ENCODE results near the gene TMEM108. TPM values are rescaled to one million over a fixed set of nuclear protein-coding genes. Genes with fewer than 3 reads are reported as not detected.

The TMEM108 gene
- total RNA-seq, 1 experiment from 2014 or later: not detected

- Mint-ChIP-seq H3K27me3 (ENCODE audit: insufficient read depth, unreplicated experiment) (peaks cover 17% of the 10 kb centered on the region), H3K27ac (ENCODE audit: unreplicated experiment) (no peak overlapping the region), H3K4me1 (ENCODE audit: low read depth, unreplicated experiment) (no peaks in the 10 kb centered on the region), H3K36me3 (ENCODE audit: insufficient read depth, unreplicated experiment) (no peaks in the 10 kb centered on the region), H3K9me3 (ENCODE audit: unreplicated experiment) (no peaks in the 10 kb centered on the region), H3K4me3 (ENCODE audit: unreplicated experiment) (no peak overlapping the region)
- no peak for DNase-seq
- TF ChIP-seq CTCF (IDR thresholded peaks at IDR 0.05; ENCODE audit: insufficient read depth in 1 of 2, low read depth in 1 of 2, low read length in 1 of 2, severe bottlenecking in 1 of 2, unreplicated experiment in 1 of 2): no peak
- Histone ChIP-seq H3K36me3 (ENCODE audit: control insufficient read depth, insufficient read depth, low read length) (no peaks in the 10 kb centered on the region), H3K4me3 (ENCODE audit: low read depth, low read length) (no peak overlapping the region), H3K9me3 (no peaks in the 10 kb centered on the region), H3K27me3 (replicated peaks; ENCODE audit: control insufficient read depth, insufficient read depth, low read length) (no peaks in the 10 kb centered on the region), H3K4me1 (no peaks in the 10 kb centered on the region)
- ChIA-PET CTCF (no interaction called here), POLR2A (no interaction called here)
- intact Hi-C loops (cut with micrococcal nuclease; ENCODE audit: unreplicated experiment): no loop called here
- no TSS peak for BruUV-seq (replicated peaks)
Measured at GRCh38 chr3:133295199-133295901, 257.2 kb downstream of the TMEM108 start.

GRCh38 chr3:133295944-133296917, 258.0 kb downstream of the TMEM108 start:
- Mint-ChIP-seq H3K27ac (ENCODE audit: unreplicated experiment) (no peak overlapping the region), H3K4me1 (ENCODE audit: low read depth, unreplicated experiment) (no peaks in the 10 kb centered on the region), H3K9me3 (ENCODE audit: unreplicated experiment) (no peaks in the 10 kb centered on the region), H3K36me3 (ENCODE audit: insufficient read depth, unreplicated experiment) (no peaks in the 10 kb centered on the region), H3K27me3 (ENCODE audit: insufficient read depth, unreplicated experiment) (peaks cover 17% of the 10 kb centered on the region), H3K4me3 (ENCODE audit: unreplicated experiment) (no peak overlapping the region)
- intact Hi-C loops (cut with micrococcal nuclease; ENCODE audit: unreplicated experiment): no loop called here
- no peak for TF ChIP-seq CTCF (IDR thresholded peaks at IDR 0.05; ENCODE audit: insufficient read depth in 1 of 2, low read depth in 1 of 2, low read length in 1 of 2, severe bottlenecking in 1 of 2, unreplicated experiment in 1 of 2)
- BruUV-seq (replicated peaks): no TSS peak
- Histone ChIP-seq H3K36me3 (ENCODE audit: control insufficient read depth, insufficient read depth, low read length) (no peaks in the 10 kb centered on the region), H3K4me3 (ENCODE audit: low read depth, low read length) (no peak overlapping the region), H3K27me3 (replicated peaks; ENCODE audit: control insufficient read depth, insufficient read depth, low read length) (no peaks in the 10 kb centered on the region), H3K9me3 (no peaks in the 10 kb centered on the region), H3K4me1 (no peaks in the 10 kb centered on the region)
- CTCF ChIA-PET: no interaction called here
- POLR2A ChIA-PET: no interaction called here
- DNase-seq: no peak

GRCh38 chr3:133296981-133297380, 258.8 kb downstream of the TMEM108 start:
- DNase-seq: no peak
- Mint-ChIP-seq H3K27ac (ENCODE audit: unreplicated experiment) (no peak overlapping the region), H3K4me3 (ENCODE audit: unreplicated experiment) (no peak overlapping the region), H3K36me3 (ENCODE audit: insufficient read depth, unreplicated experiment) (no peaks in the 10 kb centered on the region), H3K4me1 (ENCODE audit: low read depth, unreplicated experiment) (no peaks in the 10 kb centered on the region), H3K9me3 (ENCODE audit: unreplicated experiment) (no peaks in the 10 kb centered on the region), H3K27me3 (ENCODE audit: insufficient read depth, unreplicated experiment) (peaks cover 17% of the 10 kb centered on the region)
- TF ChIP-seq CTCF (IDR thresholded peaks at IDR 0.05; ENCODE audit: insufficient read depth in 1 of 2, low read depth in 1 of 2, low read length in 1 of 2, severe bottlenecking in 1 of 2, unreplicated experiment in 1 of 2): no peak
- no peak overlapping the region for H3K4me3 ChIP-seq (ENCODE audit: low read depth, low read length)
- POLR2A ChIA-PET: no interaction called here
- no peaks in the 10 kb centered on the region for H3K4me1 ChIP-seq
- no TSS peak for BruUV-seq (replicated peaks)
- no peaks in the 10 kb centered on the region for H3K9me3 ChIP-seq
- intact Hi-C loops (cut with micrococcal nuclease; ENCODE audit: unreplicated experiment): no loop called here
- H3K36me3 ChIP-seq (ENCODE audit: control insufficient read depth, insufficient read depth, low read length): no peaks in the 10 kb centered on the region
- CTCF ChIA-PET: no interaction called here
- H3K27me3 ChIP-seq (replicated peaks; ENCODE audit: control insufficient read depth, insufficient read depth, low read length): no peaks in the 10 kb centered on the region

All from Caco-2 (cell line).